ENCODE data around the gene TCF7L2.

GRCh38 chr10:112934193-112934592 lies 15.9 kb upstream of the TCF7L2 start:
- TF ChIP-seq CTCF (IDR thresholded peaks at IDR 0.05; ENCODE audit: insufficient read depth, low read length, poor library complexity, severe bottlenecking) (no peak), EZH2phosphoT487 (conservative IDR thresholded peaks at IDR 0.05; ENCODE audit: low read length) (no peak)

Data from SU-DHL-6 (cell line).